Neural crest cell (in vitro differentiated cells): Measurements from ENCODE around the gene GBF1. TPM values are rescaled to one million over a fixed set of nuclear protein-coding genes. Genes with fewer than 3 reads are reported as not detected.

Source experiments
- DNase-seq: peaks from one replicate; pipeline ENCODE4 v3.0.0; 2021; ENCODE audit warnings: low read depth, mixed read lengths, low spot score
- H3K27ac Mint-ChIP-seq: one replicate; pipeline ENCODE4 v1.8.0; 2021; ENCODE audit warnings: mild to moderate bottlenecking, mixed read lengths; ENCODE audit not compliant: unreplicated experiment
- H3K27me3 Mint-ChIP-seq: 2 replicates; pipeline ENCODE4 v1.8.0; 2021; ENCODE audit warnings: low read depth, mild to moderate bottlenecking, mixed read lengths
- H3K36me3 Mint-ChIP-seq: 2 replicates; pipeline ENCODE4 v1.8.0; 2021; ENCODE audit warnings: low read depth, mild to moderate bottlenecking, mixed read lengths
- H3K4me1 Mint-ChIP-seq: 2 replicates; pipeline ENCODE4 v1.8.0; 2021; ENCODE audit warnings: mixed read lengths
- H3K4me3 Mint-ChIP-seq: one replicate; pipeline ENCODE4 v1.8.0; 2021; ENCODE audit warnings: mild to moderate bottlenecking, mixed read lengths
- H3K9me3 Mint-ChIP-seq: 2 replicates; pipeline ENCODE4 v1.8.0; 2021; ENCODE audit warnings: mixed read lengths
- CTCF ChIP-seq: fragments of 200-600 bp; sonication (generic); conservative IDR thresholded peaks from 2 replicates; pipeline ENCODE4 v1.5.0; 2021; ENCODE audit warnings: antibody characterized with exemption, mild to moderate bottlenecking
- total RNA-seq: library from RNA; stranded (reverse); gene quantifications from 2 replicates; pipeline ENCODE4 v1.2.1, GENCODE V29; 2021

The GBF1 gene
- total RNA-seq, 1 donor from 2014 or later = 43.2 TPM

DNA sequence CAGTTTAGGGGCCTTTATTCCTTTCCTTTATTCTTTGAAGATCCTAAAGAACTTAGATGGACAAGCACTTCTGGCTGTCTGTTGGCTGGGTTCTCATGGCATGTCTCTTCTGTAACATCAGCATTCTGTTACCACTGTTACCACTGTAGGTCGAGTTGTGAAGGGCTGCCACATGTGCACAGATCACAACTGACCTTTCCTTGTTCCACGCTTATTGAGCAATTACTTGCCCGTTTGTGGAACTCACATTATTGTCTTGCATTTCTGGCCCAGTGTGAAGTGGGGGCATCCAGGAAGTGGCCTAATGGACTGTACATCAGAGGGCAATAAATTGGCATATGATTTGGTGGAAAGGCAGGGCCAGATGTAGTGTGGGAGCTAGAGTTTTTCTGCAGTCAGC, 23.7 kb downstream of the GBF1 start:
- no peaks in the 10 kb centered on the region for H3K9me3 Mint-ChIP-seq
- no peak for TF ChIP-seq CTCF
- no peak for DNase-seq
- H3K4me3 Mint-ChIP-seq = no peak overlapping the region
- H3K27ac Mint-ChIP-seq = no peak overlapping the region
- H3K4me1 Mint-ChIP-seq = peaks cover 4% of the 10 kb centered on the region
- no peaks in the 10 kb centered on the region for H3K27me3 Mint-ChIP-seq
- peaks cover 4% of the 10 kb centered on the region for H3K36me3 Mint-ChIP-seq

GRCh38 chr10:102274062-102274461, 28.7 kb downstream of the GBF1 start:
- Mint-ChIP-seq H3K36me3 (peaks cover 2% of the 10 kb centered on the region), H3K9me3 (no peaks in the 10 kb centered on the region), H3K4me1 (peaks cover 6% of the 10 kb centered on the region), H3K27ac (no peak overlapping the region), H3K4me3 (no peak overlapping the region), H3K27me3 (no peaks in the 10 kb centered on the region)
- TF ChIP-seq CTCF = no peak
- no peak for DNase-seq

- H3K4me3 Mint-ChIP-seq = no peak overlapping the region
- H3K27me3 Mint-ChIP-seq = no peaks in the 10 kb centered on the region
- peaks cover 15% of the 10 kb centered on the region for H3K4me1 Mint-ChIP-seq
- no peak for TF ChIP-seq CTCF
- no peaks in the 10 kb centered on the region for H3K36me3 Mint-ChIP-seq
- no peak overlapping the region for H3K27ac Mint-ChIP-seq
- no peak for DNase-seq
- H3K9me3 Mint-ChIP-seq = no peaks in the 10 kb centered on the region
These were observed 30.0 kb downstream of the GBF1 start for GRCh38 chr10:102275343-102275742.

DNA sequence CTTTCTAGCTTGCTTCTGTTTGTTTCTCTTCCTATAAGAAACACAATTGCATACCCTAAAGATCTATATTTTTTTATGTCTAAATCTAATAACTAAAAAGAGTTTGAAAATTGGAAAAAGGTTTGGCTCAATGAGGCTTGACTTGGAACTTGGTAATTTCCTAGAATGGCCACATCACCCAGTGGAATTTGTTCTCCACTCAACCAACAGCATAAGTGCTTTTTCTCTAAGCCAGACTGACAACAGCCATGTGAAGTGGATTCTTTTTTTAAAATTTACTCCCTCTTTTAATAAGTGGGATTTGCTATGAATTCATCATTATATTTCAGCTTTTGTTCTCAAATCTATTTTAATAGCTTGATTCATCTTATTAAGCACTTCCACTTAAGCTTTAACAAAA, 33.8 kb downstream of the GBF1 start:
- peaks cover 23% of the 10 kb centered on the region for H3K4me1 Mint-ChIP-seq
- DNase-seq = no peak
- no peaks in the 10 kb centered on the region for H3K27me3 Mint-ChIP-seq
- no peak for TF ChIP-seq CTCF
- no peak overlapping the region for H3K27ac Mint-ChIP-seq
- no peak overlapping the region for H3K4me3 Mint-ChIP-seq
- no peaks in the 10 kb centered on the region for H3K9me3 Mint-ChIP-seq
- H3K36me3 Mint-ChIP-seq = no peaks in the 10 kb centered on the region

DNA sequence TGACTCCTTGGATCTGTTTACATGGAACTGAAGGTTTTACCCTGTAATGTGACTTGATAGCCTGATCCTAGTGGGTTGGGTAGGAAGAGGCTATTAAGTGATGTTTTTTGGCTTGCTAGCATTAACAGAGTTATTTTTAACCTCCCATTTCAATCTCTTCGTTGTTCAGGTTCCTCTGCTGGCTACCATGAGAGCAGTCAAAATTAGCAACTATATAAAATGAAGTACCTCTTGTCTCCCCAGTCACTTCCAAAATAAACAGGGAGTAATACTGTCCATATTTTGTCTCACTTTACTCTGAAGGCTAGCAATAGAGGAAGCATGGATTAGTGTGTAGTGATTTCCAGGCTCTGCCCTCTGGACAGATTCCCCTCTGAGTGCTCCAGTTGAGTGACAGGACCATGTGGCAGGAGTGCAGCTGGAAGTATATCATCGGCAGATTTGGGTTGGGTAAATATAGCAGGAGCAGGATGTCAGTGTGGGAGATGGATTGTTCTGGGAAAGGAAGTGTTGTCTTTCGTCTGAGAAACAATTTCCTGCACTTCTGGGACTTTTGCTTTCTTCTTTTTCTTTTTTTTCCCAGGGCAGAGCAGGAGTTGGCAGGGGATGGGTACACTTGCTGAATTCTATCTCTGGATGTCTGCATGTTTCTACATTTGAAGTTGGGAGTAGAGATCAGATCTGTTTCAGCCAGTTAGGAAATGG, 35.2 kb downstream of the GBF1 start:
- TF ChIP-seq CTCF = no peak
- H3K27me3 Mint-ChIP-seq = no peaks in the 10 kb centered on the region
- H3K27ac Mint-ChIP-seq = peak overlapping the region; percentile 59
- DNase-seq = no peak
- H3K4me3 Mint-ChIP-seq = no peak overlapping the region
- peaks cover 23% of the 10 kb centered on the region for H3K4me1 Mint-ChIP-seq
- H3K9me3 Mint-ChIP-seq = no peaks in the 10 kb centered on the region
- H3K36me3 Mint-ChIP-seq = no peaks in the 10 kb centered on the region
